KG1 (cell line): ENCODE measurements around the gene LHX4.

Experiments used
- DNase-seq: peaks from one replicate; lab custom pipeline; 2025; lab: John Stamatoyannopoulos, UW

Gene LHX4

DNA sequence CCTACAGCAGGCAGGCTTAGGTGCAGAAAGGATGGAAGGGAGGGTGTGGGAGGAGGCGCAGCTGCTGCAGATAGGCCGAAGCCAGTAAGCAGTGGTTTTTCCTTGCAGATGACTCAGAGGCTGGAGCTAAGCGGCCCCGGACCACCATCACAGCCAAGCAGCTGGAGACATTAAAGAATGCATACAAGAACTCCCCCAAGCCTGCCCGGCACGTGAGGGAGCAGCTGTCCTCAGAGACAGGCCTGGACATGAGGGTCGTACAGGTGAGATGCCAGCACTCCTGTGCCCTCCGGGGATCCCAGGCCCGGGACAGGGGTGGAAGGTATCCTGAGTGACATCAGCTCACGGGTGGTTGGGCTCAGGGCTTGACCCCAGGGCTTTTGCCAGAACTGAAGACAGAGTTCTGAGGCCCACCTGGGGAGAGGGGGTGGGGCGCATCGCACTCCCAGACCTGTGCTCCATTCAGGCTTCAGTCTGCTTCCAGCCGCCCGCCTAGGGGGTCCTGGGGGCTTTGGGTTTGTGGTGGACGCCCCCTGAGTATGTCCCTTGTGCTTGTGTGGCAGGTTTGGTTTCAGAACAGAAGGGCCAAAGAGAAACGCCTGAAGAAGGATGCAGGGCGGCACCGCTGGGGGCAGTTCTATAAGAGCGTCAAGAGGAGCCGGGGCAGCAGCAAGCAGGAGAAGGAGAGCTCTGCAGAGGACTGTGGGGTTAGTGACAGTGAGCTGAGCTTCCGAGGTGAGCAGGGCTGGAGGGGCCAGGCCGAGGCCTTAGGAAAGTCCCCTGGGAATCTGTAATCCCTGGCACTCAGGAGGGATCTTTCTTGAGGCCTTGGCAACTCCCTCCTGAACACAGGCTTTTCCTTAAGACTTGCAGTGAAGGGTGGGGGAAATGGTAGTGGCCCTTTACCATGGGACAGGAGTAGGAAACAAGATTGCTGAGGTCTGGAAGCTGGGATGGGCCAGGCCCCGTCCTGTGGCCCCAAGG, 41.5 kb downstream of the LHX4 start:
- no peak for DNase-seq

DNA sequence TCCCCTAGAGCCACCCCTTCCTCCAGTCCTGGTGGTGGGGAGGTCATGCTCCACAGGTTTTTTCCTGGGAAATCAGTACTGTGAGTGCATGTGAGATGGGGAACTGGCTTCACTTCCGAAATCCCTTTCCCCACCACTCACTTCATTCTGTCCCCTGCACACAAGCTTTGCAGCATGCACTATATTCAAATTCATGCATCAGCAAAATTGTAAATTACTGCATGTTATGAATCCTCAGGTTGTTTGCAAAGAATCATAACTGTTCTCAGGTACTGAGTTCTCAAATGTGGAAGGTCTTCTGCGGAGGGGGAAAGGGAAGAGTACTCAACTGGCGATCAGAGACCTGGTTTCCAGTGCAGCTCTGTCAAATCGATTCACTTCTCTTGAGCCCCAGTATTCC, 42.3 kb downstream of the LHX4 start:
- no peak for DNase-seq

DNA sequence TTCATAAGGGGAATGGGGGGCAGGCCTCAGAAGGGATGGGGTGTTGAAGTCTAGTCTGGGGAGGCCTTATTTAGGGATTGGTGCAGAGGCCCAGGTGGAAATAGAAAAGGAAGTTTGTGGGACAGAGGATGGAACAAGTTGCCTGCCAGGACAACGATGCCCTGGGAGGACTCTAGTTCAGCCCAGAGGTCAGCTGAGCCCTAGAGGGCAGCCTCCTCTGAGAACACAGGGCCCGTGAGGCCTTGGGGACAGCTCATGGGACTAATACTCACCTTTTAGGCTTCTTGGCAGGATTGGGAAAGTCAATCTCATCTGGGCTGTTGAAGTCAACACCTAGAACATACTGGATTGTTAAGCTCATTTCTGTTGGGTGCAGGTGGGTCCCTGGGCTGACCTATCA, 43.0 kb downstream of the LHX4 start:
- DNase-seq: no peak

DNA sequence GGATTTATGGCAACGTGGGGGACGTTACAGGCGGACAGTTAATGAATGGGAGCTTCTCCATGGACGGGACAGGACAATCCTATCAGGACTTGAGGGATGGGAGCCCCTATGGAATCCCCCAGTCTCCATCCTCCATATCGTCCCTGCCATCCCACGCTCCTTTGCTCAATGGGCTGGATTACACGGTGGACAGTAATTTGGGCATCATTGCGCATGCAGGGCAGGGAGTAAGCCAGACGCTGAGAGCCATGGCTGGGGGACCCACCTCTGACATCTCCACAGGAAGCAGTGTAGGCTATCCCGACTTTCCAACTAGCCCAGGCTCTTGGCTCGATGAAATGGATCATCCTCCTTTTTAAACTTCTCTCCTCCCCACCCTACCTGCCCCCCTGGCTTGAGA, 44.2 kb downstream of the LHX4 start:
- DNase-seq: no peak

DNA sequence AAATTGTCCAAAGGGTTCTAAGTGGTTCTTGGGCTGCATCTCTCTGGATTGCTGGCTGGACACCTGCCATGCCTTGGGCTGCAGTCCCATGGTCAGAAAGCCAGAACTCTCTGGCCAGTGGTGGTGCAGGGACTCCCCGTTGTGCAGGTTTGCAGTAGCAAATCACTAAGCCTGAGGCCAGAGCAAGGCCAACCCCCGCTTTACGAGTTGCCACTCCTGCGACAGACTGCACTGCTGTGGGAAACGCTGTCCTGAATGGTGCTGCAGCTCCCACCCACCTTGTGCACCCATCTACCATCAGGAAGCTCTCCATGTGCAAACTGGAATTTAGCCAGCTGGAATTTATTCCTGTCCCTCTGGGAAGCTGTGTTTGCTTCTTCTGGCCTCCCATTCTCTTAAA, 45.7 kb downstream of the LHX4 start:
- DNase-seq: no peak

DNA sequence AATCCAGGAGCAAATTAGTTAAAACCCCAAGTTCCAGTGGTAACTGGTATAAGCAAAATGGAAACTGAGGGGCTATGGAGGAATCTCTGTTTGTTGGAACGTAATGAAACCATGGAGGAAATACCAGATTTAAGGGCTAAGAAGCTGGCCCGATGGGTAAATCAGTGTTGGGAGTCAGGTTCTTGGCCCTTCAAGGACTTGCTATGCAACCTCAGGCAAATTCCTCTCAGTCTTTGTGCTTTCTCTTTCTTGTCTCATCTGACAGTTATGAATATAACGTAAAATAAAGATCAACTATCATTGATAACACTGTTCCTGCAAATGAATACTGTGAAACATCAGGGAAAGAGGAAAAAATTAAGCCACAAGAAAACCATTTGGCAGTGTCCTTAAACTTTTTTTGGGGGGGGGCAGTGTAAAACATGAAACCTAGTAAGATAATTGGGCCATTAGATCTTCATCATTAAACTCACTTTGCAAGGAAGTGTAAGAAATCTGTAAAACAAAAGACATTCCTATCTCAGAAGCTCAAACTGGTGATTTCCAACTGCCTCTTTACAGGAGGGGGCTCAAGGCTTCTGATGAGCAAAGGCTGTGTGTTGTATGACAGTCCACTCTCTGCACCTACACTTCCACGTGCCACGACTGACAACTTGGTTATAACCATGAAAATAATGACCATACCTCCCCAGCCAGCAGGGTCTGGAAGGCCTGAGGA, 47.6 kb downstream of the LHX4 start:
- no peak for DNase-seq

DNA sequence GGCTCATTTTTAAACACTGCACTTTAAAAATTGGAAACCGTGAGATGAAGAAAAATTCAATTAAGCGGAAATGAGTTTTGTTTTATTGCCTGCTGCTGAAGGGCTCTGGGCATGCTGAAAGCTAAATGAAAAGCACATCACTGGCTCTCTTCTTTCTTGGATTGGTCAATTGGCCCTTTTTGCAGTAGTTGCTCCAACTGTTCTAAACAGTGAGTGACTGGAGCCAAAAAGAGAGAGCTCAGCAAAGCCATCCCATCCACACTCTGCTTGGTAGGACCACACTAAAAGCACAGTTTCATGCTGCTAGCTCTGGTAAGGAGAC, 48.1 kb downstream of the LHX4 start:
- DNase-seq: no peak

DNA sequence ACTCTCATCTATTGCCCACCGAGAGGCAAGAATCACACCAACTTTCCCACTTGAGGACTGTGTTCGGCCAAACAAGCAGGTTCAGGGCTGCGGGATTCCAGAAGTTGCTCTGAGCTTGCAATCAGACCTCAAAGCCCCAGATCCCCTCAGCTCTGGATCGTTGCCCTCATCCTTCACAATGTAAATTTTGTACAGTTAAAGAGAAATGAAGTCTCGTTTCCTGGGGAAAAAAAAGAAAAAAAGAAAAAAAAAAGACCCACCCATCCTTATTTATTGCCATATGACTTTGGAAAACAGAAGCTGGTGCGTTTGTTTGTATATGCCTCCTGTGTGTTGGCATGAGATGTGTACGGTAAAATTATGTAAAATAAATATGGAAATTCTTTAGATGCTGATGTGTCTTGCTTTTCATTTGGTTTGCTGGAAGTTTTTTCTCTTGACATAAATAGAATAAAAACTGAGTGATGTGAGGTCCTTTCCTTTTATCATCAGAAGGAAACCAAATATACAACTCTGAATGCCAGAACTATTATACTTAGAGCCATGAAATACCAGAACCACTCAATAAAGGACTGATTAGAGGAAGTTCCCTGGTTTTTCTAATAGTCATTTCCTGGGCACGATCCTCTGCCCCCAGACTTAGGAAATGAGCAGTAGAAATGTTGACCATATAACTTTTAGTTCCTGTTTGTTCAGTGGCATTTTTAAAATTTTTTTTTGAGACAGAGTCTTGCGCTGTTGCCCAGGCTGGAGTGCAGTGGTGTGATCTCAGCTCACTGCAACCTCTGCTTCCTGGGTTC, 48.7 kb downstream of the LHX4 start:
- peak; percentile 17 for DNase-seq

DNA sequence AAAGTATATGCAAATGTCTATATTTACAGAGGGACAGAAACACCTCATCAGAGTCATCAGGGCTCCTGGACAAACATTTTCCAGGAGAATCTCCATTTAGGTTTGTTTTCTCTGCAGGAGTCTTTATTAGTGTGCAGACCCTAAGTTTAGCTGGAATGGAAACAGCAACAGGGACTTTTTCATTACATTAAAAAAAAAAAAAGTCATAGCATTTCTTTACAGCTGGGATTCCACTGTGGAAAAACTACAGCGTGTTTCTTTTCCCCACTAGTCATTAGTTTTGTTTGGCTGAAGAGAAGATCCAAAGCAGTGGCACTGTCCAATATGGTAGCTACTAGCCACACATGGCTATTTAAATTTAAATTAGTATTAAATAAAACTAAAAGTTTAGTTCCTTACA, 49.6 kb downstream of the LHX4 start:
- DNase-seq: no peak

DNA sequence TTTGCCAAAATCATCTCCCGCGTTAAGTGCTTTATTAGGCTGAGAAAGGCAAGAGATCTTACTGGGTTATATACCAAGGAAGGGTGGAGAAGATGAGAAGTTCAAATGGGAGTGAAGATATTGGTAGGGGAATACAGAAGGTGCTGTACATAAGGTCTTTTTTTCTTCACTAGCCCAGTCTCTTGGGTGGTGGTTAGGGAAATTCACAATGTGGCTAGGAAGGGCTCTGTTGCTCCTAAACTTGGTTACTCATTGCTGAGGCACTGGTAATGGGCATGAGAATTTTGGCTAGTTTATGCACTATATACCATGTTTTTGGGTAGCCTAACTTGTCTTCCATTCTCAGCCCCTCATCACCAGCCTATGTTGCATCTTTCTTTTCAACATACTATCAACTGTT, 50.6 kb downstream of the LHX4 start:
- DNase-seq: no peak

DNA sequence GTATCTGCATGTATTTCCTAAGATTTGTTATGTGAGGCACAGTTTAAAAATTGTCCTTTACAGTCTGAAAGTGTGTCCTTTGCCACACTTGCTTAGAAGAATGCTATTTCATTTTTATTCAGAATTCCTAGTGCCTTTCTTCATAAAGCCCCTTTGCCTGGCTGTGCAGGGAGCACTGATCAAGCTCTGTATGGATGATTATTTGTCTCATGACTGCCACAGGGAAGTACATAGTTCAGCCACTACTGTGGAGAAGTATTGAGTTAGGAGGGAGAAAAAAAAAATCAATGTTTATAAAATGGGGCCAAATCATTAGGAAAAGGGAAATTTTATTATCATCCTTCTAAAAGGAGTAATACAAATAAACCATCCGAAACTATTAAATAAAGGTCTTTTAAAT, 51.4 kb downstream of the LHX4 start:
- DNase-seq: no peak

DNA sequence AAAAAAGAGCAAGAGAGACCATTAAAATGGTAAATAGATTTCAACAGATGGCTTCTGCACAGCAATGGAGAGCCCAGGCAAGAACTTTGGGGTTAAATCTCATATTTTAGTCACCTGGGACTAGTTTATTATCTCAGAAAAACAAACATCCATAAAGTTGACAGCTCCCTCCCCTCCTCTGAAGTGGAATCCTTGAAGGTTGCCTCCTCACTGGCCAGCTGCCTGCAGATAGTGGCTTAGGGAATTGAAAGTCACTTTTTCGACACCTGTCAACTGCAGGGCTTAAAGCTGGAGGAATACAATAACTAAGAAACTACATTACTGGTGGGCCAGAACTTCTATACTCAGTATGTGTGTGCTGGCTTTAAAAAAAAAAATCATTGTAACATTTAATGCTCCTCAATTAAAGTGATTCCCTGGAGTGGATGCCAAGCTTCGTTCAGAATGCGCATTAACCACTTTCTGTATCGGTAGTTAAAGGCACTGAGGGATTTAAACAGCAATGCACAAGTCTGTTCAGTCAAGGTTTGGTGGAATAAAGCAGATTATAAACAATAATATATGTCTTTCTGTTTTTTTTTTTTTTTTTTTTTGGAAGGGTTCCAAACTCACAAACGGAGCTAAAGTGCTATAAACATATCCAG, 52.5 kb downstream of the LHX4 start:
- no peak for DNase-seq

DNA sequence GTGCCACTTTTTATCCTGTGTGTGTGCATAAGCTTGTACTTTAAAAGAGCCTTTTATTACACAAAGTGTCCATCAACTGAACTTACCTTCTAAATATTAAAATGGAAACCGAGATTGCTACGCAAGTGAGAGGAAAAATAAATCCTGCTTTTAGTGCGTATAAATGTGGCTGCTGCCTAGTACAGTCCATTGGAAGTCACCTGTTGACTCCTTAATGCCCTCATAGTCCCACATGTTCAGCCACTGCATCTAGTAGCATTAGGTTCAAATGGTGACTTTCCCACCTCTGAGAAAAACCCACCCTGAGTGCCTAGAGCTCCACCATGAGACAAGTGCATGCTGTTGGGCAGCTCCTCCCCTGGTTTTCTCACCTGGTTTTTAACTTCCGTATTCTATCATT, 53.0 kb downstream of the LHX4 start:
- no peak for DNase-seq

DNA sequence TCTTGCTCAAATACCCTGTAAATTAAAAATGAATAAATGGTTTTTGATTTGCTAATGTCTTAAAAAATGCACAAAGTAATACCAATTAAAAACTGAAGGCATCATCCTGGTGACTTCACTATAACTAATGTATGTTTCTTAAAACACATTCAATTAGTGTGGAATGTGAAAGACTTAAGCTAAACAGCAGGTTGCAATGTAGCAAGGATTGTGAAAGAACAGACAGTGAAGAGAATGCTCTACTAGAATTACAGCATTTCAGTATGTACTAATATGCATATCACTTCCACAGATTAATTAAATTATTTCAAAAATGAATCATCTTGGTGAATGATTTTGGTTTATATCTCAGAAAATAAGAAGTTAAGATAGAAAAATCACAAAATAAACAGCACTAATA, 56.4 kb downstream of the LHX4 start:
- no peak for DNase-seq

DNA sequence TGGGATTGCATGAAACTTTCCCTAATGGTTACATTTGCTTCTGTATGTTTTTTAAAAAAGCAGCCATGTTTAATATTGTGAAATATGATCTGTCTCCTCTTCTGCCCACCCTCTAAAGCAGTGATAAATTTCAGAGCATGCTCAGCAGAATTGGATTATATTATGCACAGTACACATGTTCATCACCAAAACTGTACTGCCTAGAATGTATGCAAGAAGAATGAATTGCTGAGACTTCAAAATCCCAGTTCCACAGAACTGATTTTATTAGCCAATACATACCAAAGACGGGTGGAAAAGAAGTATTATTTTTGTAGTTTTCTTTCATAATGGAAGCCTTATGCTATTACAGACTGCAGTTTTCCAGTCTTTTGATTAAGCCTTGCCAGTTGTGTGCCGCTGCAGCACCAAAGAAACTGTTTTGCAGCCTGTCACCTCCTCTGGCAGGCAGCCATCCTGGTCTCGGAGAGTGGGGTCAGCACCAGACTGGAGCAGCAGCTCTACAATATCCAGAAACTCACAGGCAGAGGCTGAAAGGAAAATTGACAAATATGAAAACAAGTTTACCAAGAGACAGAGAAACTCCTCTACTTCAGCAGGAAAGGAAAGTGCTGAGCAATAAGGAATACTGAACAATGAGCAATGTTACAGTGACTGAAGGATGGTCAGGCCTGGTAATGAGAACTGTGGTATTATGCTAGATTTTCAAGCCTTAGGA, 58.1 kb downstream of the LHX4 start:
- no peak for DNase-seq

DNA sequence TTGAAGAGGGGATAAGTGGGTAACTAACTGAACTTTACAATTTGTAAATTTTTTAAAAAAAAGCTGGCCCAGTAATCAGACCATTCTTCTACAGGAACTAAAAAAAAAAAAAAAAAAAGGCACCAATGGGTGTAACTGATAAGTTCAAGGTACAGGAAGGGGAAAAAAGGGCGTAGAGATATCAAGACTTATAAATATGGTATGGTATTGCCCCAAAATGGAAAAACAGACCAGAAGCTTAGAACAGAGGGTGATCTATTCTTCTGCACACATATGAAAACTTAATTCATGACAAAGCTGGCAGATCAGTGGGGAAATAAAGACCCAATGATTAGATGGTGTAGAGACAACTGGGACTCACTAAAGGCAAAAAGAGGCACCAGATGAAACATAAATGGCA, 58.9 kb downstream of the LHX4 start:
- DNase-seq: no peak

DNA sequence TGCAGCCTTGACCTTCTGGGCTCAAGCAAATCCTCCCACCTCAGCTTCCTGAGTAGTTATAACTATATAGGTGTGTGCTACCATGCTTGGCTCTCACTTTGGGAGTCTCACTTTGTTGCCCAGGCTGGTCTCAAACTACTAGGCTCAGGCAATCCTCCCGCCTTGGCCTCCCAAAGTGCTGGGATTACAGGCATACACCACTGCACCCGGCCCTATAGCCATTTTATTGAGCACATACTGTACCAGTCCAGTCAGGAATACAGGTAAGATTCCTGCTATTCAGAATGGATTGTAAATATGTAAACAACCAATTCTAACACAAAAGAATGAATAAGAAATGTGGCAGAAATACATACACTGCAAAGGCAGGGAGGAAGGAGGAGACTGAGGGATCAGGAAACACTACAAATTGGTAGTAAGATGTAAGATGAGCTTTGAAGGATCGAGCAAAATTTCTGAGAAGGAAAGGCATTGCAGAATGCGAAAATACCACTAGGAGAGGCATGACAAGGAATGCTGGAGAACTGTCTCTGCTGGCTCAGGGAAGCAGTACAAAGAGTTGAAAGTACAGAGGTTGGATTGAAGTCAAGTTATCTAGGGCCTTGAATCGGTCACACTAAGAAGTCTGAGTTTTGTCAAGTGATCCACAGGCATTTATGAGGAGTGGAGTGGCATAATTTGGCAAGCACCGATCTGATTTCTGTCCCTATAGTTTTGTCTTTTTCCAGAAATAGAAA, 60.4 kb downstream of the LHX4 start:
- no peak for DNase-seq

DNA sequence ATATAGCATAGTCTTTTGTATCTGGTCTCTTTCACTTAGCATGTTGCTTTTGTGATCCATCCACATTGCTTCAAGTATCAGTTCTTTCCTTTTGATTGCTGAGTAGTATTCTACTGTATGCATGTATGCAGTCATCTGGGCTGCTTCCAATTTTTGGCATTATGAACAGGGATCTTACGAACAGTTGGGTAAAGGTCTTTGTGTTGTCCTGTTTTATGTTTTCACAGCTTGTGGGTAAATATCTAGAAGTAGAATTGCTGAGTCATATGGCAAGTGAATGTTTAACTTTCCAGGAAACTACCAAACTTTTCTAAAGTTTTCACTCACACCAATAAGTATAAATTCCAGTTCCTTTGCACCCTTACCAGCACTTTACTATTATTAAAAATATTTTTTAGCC, 60.9 kb downstream of the LHX4 start:
- no peak for DNase-seq

DNA sequence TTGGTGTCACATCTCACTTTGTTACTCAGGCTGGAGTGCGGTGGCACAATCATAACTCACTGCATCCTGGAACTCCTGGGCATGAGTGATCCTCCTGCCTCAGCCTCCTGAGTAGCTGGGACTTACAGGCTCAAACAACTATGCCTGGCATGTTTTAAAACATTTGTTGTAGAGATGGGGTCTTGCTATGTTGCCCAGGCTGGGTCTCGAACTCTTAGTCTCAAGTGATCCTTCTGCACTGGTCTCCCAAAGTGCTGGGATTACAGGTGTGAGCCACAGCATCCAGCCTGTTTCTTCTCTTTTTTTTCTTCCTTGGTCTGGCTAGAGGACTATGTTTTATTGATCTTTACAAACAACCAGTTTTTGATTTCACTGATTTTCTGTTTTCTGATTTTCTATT, 64.6 kb downstream of the LHX4 start:
- DNase-seq: no peak

DNA sequence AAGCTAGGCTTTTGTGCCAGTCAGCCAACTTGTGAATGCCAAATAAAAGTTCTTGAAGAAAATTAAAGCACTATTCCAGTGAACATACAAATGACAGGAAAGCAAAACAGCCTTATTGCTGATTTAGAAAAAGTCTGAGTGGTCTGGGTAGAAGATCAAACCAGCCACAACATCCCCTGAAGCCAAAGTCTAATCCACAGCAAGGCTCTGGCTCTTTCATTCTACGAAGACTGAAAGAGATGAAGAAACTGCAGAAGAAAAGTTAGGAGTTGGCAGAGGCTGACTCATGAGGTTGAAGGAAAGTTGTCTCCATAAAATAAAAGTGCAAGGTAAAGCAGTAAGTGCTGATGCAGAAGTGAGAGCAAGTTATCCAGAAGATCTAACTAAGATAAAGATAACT, 65.9 kb downstream of the LHX4 start:
- no peak for DNase-seq
